22Rv1 (cell line): Measurements from ENCODE around the gene DUSP16.
A peak's percentile ranks its signal among the peaks of the same experiment; 100 is the strongest.
"Not testable (repeated sequence)": the region's sequence is repeated elsewhere in the genome, so short reads cannot be mapped to it uniquely, and the experiment has no call there.

Experiments used
- H3K27ac ChIP-seq: fragments of 450-650 bp; 2 replicates; pipeline ENCODE4 v1.5.1; 2017
- CTCF ChIP-seq: fragments of 450-650 bp; IDR thresholded peaks from 2 replicates; pipeline ENCODE4 v1.5.1; 2017; ENCODE audit warnings: mild to moderate bottlenecking
- ZFX ChIP-seq: fragments of 450-650 bp; IDR thresholded peaks from 2 replicates; pipeline ENCODE4 v1.6.1; 2017; ENCODE audit warnings: antibody characterized with exemption, borderline replicate concordance

Gene DUSP16

GRCh38 chr12:12590961-12591360, 28.3 kb upstream of the DUSP16 start:
- H3K27ac ChIP-seq = no peak overlapping the region
- TF ChIP-seq ZFX (no peak), CTCF (no peak)

GRCh38 chr12:12588436-12588835, 25.8 kb upstream of the DUSP16 start:
- not testable (repeated sequence) for H3K27ac ChIP-seq

GRCh38 chr12:12587878-12588277, 25.2 kb upstream of the DUSP16 start:
- no peak for TF ChIP-seq ZFX
- TF ChIP-seq CTCF = no peak
- H3K27ac ChIP-seq = peak overlapping the region; percentile 53

- H3K27ac ChIP-seq = peak overlapping the region; percentile 53
- TF ChIP-seq ZFX (no peak), CTCF (no peak)
Observed at GRCh38 chr12:12586879-12587675, 24.4 kb upstream of the DUSP16 start.

- TF ChIP-seq ZFX = no peak
- no peak for TF ChIP-seq CTCF
- no peak overlapping the region for H3K27ac ChIP-seq
Observed at GRCh38 chr12:12585115-12585863, 22.6 kb upstream of the DUSP16 start.

GRCh38 chr12:12583510-12584178, 21.0 kb upstream of the DUSP16 start:
- TF ChIP-seq ZFX = no peak
- no peak for TF ChIP-seq CTCF
- no peak overlapping the region for H3K27ac ChIP-seq

- TF ChIP-seq CTCF (no peak), ZFX (no peak)
- no peak overlapping the region for H3K27ac ChIP-seq
Observed at GRCh38 chr12:12582895-12583303, 20.2 kb upstream of the DUSP16 start.
